OCI-M1 (cell line): ENCODE data around the gene MICAL2.

Experiments used
- DNase-seq: peaks from one replicate; lab custom pipeline; 2025; lab: John Stamatoyannopoulos, UW

The MICAL2 gene

GRCh38 chr11:12247543-12248254 is 137.3 kb downstream of the MICAL2 start:
- DNase-seq: no peak

GRCh38 chr11:12248330-12248729 is 137.9 kb downstream of the MICAL2 start:
- DNase-seq: no peak

- DNase-seq: no peak
These were observed 139.3 kb downstream of the MICAL2 start for GRCh38 chr11:12249590-12250260.

- DNase-seq: no peak
These were observed 141.5 kb downstream of the MICAL2 start for GRCh38 chr11:12251666-12252560.

GRCh38 chr11:12253843-12254281 is 143.5 kb downstream of the MICAL2 start:
- no peak for DNase-seq

GRCh38 chr11:12258451-12258850 is 148.1 kb downstream of the MICAL2 start:
- no peak for DNase-seq

- no peak for DNase-seq
These were observed 149.6 kb downstream of the MICAL2 start for GRCh38 chr11:12259956-12260355.

GRCh38 chr11:12260731-12261521 is 150.5 kb downstream of the MICAL2 start:
- no peak for DNase-seq

- DNase-seq: no peak
These were observed 151.2 kb downstream of the MICAL2 start for GRCh38 chr11:12261551-12261950.

GRCh38 chr11:12263141-12263693 is 152.8 kb downstream of the MICAL2 start:
- DNase-seq: peak; percentile 79

GRCh38 chr11:12264361-12264760 is 154.0 kb downstream of the MICAL2 start:
- no peak for DNase-seq

GRCh38 chr11:12266132-12266531 is 155.7 kb downstream of the MICAL2 start:
- no peak for DNase-seq

GRCh38 chr11:12266943-12267342 is 156.6 kb downstream of the MICAL2 start:
- DNase-seq: no peak

- DNase-seq: no peak
These were observed 157.5 kb downstream of the MICAL2 start for GRCh38 chr11:12267921-12268320.

GRCh38 chr11:12269104-12269441 is 158.7 kb downstream of the MICAL2 start:
- DNase-seq: no peak

- no peak for DNase-seq
These were observed 159.2 kb downstream of the MICAL2 start for GRCh38 chr11:12269446-12270214.

GRCh38 chr11:12270215-12270797 is 159.9 kb downstream of the MICAL2 start:
- DNase-seq: no peak

GRCh38 chr11:12270817-12271216 is 160.4 kb downstream of the MICAL2 start:
- no peak for DNase-seq

GRCh38 chr11:12271241-12271640 is 160.9 kb downstream of the MICAL2 start:
- DNase-seq: no peak

- DNase-seq: no peak
These were observed 161.5 kb downstream of the MICAL2 start for GRCh38 chr11:12271826-12272366.
